ENCODE measurements around the gene MYOG.

Gene MYOG

GRCh38 chr1:203035111-203036000, 50.5 kb downstream of the MYOG start:
- Histone ChIP-seq H3K27me3 (ENCODE audit: insufficient read depth, low read length) (no peaks in the 10 kb centered on the region), H3K4me3 (ENCODE audit: low read length) (no peak overlapping the region), H3K4me1 (ENCODE audit: insufficient read depth, low read length) (0 out of 2 replicates have a peak, but pooled peaks cover 6% of the 10 kb centered on the region), H3K36me3 (ENCODE audit: insufficient read depth, low read length) (no peaks in the 10 kb centered on the region), H3K9ac (ENCODE audit: low read depth, low read length) (peak overlapping the region; percentile 18; the same call in 1 of the 2 replicates), H3K9me3 (ENCODE audit: insufficient read depth, low read depth, low read length) (no peaks in the 10 kb centered on the region), H3K27ac (ENCODE audit: low read depth, low read length) (no peak overlapping the region)
- 77% methylated on average over 15 of the region's 15 CpGs for WGBS

GRCh38 chr1:203034422-203035110, 51.2 kb downstream of the MYOG start:
- H3K27ac ChIP-seq (ENCODE audit: low read depth, low read length): no peak overlapping the region
- no peaks in the 10 kb centered on the region for H3K9me3 ChIP-seq (ENCODE audit: insufficient read depth, low read depth, low read length)
- H3K9ac ChIP-seq (ENCODE audit: low read depth, low read length): no peak overlapping the region
- H3K4me3 ChIP-seq (ENCODE audit: low read length): no peak overlapping the region
- 0 out of 2 replicates have a peak, but pooled peaks cover 6% of the 10 kb centered on the region for H3K4me1 ChIP-seq (ENCODE audit: insufficient read depth, low read length)
- 88% methylated on average over 9 of the region's 10 CpGs for whole genome bisulfite sequencing
- no peaks in the 10 kb centered on the region for H3K36me3 ChIP-seq (ENCODE audit: insufficient read depth, low read length)
- no peaks in the 10 kb centered on the region for H3K27me3 ChIP-seq (ENCODE audit: insufficient read depth, low read length)

GRCh38 chr1:203033917-203034316, 51.9 kb downstream of the MYOG start:
- H3K4me3 ChIP-seq (ENCODE audit: low read length): no peak overlapping the region
- H3K27me3 ChIP-seq (ENCODE audit: insufficient read depth, low read length): no peaks in the 10 kb centered on the region; the same call in 1 of the 2 replicates
- no peaks in the 10 kb centered on the region for H3K36me3 ChIP-seq (ENCODE audit: insufficient read depth, low read length)
- WGBS: 86% methylated on average over 2 of the region's 2 CpGs
- 0 out of 2 replicates have a peak, but pooled peaks cover 6% of the 10 kb centered on the region for H3K4me1 ChIP-seq (ENCODE audit: insufficient read depth, low read length)
- H3K27ac ChIP-seq (ENCODE audit: low read depth, low read length): no peak overlapping the region
- H3K9me3 ChIP-seq (ENCODE audit: insufficient read depth, low read depth, low read length): no peaks in the 10 kb centered on the region
- H3K9ac ChIP-seq (ENCODE audit: low read depth, low read length): no peak overlapping the region

DNA sequence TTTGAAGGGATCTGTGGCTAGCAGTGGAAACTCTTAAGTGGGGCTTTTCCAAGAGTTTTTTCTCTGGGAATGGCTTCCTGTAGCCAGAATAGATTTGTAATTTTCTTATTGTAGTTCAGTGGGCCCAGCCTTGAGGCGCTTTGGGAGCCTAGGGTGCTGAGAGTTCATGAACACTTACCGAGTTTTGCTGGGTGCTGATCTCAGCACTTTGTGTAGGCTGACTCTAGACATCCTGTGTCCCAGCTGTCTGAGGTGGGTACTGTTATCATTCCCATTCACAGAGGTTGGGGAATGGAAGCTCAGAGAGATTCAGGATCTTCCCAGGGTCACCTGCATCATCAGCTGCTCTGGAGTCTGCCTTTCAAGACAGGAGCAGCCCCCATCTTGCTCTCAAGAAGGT, 52.5 kb downstream of the MYOG start:
- no peaks in the 10 kb centered on the region for H3K9me3 ChIP-seq (ENCODE audit: insufficient read depth, low read depth, low read length)
- 0 out of 2 replicates have a peak, but pooled peaks cover 6% of the 10 kb centered on the region for H3K4me1 ChIP-seq (ENCODE audit: insufficient read depth, low read length)
- WGBS: 94% methylated on average over 2 of the region's 2 CpGs
- no peaks in the 10 kb centered on the region for H3K36me3 ChIP-seq (ENCODE audit: insufficient read depth, low read length)
- no peak overlapping the region for H3K9ac ChIP-seq (ENCODE audit: low read depth, low read length)
- H3K27me3 ChIP-seq (ENCODE audit: insufficient read depth, low read length): peaks cover 6% of the 10 kb centered on the region
- H3K4me3 ChIP-seq (ENCODE audit: low read length): no peak overlapping the region
- H3K27ac ChIP-seq (ENCODE audit: low read depth, low read length): no peak overlapping the region

All from HUES64 (cell line).